ENCODE measurements around the gene STC2.

STC2 gene

DNA sequence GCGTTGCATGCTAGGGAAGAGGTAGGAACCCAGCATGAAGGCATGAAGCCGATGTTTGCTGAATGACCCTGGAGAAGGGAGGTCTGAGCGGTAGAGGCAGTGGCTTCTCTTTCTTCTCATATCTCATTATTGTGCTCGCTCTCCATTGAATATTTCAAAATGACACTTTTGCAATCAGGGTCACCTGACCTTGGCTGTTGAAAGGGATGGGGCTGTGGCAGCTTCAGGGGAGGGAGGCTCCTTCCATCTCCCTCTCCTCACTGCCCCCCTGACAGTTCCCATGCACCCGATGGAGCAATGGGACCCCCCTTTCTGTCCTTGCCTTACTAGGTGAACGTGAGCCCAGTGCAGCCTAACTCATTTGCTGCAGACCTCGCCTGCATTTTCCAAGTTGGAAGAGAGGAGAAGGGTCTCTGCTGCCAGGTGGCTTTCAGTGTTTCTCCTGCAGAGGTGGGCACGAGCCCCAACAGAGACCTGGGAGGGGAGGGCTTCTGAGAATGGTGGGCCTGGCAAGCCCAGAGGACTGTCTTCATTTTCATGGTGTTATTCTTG, 17.9 kb downstream of the STC2 start:
- TF ChIP-seq, protein P1, sequence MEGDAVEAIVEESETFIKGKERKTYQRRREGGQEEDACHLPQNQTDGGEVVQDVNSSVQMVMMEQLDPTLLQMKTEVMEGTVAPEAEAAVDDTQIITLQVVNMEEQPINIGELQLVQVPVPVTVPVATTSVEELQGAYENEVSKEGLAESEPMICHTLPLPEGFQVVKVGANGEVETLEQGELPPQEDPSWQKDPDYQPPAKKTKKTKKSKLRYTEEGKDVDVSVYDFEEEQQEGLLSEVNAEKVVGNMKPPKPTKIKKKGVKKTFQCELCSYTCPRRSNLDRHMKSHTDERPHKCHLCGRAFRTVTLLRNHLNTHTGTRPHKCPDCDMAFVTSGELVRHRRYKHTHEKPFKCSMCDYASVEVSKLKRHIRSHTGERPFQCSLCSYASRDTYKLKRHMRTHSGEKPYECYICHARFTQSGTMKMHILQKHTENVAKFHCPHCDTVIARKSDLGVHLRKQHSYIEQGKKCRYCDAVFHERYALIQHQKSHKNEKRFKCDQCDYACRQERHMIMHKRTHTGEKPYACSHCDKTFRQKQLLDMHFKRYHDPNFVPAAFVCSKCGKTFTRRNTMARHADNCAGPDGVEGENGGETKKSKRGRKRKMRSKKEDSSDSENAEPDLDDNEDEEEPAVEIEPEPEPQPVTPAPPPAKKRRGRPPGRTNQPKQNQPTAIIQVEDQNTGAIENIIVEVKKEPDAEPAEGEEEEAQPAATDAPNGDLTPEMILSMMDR (conservative IDR thresholded peaks at IDR 0.05), result no peak
- no peak overlapping the region for H3K27ac ChIP-seq

DNA sequence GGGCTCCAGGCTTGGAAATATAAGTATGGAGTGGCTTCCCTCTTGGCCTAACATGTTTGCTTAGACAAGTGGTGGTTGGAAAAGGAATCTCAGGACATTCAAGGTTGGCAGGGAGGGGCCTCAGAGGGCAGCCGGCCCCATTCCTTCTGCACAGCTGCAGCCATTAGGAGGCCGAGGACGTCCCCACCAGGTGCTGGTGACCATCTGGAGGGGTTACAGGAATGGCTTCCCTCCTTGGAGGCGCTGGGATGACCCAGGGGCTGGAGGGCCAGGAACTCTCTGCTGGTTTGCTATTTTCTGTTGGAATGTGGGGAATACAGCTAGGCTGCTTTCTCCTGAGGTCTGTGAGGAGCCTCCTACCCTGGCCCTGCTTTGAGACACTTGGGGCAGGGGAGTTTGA, 18.5 kb downstream of the STC2 start:
- TF ChIP-seq, protein P1 (conservative IDR thresholded peaks at IDR 0.05), result no peak
- no peak overlapping the region for H3K27ac ChIP-seq

DNA sequence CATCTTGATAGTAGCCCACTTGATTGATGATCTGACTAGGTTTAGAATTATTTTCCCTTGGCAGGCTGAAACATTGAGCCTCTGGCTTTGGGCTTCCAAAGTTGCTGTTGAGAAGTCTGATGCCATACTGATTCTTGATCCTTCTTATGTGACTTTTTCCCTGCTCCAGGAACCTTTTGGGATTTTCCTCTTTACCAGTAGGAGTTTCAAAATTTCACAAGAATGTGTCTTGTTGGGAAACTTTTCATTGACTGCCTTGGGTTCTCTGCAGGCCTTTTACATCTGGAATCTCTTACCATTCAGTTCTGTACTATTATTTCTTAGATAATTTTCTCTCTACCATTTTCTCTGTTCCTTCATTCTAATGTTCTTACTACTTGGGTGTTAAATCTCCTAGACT, 20.0 kb downstream of the STC2 start:
- TF ChIP-seq, protein P1 (conservative IDR thresholded peaks at IDR 0.05), result no peak
- H3K27ac ChIP-seq, result no peak overlapping the region

DNA sequence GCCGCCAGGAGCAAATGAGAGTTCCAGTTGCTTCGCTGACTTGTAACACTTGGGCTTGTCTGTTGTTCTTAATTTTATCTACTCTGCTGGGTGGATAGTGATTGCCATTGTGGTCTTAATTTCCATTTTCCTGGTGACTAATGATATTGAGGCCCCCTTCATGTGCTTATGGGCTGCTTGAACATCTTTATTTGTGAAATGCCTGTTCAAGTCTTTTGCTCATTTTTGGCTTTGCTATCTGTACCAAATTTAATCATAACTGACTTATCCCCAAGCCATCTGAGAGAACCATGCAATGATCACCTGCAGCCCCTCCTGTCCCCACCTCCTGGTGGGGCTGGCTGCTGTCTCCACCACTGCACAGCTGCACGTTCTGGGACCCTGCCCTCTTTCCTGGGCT, 20.5 kb downstream of the STC2 start:
- no peak overlapping the region for H3K27ac ChIP-seq
- TF ChIP-seq, protein P1 (conservative IDR thresholded peaks at IDR 0.05), result no peak

DNA sequence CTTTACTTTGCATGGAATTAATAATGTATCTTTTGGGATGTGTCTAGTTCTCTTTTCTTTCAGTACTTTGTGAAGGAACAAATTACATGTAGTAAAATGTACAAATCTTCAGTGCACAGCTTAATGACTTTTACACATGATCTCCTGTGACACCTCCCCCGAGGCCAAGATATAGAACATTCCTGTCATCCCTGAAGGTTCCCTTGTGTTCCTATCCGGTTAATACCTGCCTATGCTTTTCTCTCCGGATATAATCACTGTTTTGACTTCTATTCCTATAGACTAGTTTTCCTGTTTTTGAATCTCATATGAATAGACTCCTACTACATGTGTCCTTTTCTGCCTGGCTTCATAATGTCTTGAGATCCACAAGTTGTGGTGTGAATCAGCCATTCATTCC, 21.5 kb downstream of the STC2 start:
- TF ChIP-seq, protein P1 (conservative IDR thresholded peaks at IDR 0.05), result no peak
- H3K27ac ChIP-seq, result no peak overlapping the region

DNA sequence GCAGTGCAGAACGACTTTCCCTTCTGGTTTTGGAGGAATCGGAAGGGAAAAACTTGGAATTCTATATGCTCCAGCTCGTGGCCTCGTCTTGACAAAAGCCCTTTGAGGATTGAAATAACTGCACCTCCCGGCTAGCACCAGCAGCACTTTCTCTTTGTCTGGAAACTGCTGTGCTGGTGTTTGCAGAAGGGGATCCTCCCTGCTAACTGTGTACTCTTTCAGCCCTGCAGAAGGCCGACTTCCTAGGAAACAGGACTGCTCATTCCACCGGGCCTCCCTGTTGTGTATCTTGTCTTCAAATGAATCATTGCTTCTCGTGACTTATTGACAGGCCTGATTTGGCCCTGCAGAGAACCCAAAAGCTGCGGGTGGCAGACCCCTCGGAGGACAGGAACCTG, 23.6 kb downstream of the STC2 start:
- H3K27ac ChIP-seq, result no peak overlapping the region
- TF ChIP-seq, protein P1 (conservative IDR thresholded peaks at IDR 0.05), result no peak

DNA sequence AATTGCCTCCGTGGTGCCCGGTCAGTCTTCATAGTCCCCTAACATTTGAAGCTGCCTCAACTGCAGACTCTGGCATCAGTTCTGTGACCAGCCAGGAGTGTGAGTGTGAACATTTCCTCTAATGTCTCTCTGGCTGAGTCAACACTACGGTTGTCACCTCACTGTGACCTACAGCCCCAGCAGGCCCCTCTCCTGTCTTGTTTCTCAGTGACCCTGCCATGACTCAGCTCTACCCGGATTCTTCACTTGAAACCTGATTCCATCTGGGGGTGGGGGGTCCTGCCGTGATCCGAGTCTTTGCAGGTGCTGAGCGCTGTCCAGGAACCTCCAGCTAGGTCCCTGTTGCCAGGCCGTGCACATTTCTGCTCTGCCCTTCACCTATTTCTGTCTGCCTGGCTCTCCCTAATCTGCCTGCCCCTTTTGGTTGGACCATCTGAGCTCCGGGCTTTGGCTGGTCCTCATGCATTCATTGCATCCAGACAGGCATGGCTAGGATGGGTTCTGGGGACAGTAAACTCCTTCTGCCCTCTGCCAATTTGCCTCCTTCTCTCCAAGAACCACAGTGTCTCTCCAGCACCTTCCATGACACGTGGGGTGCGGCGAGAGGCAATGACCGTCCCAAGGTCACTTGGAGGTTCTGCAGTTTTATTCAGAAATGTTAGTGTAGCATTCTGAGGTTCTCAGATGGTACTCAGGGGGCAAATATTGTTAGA, 24.2 kb downstream of the STC2 start:
- H3K27ac ChIP-seq, result no peak overlapping the region
- TF ChIP-seq, protein P1 (conservative IDR thresholded peaks at IDR 0.05), result no peak

Measured in VCaP (cell line).